ENCODE results near the gene SCNN1G. TPM values are rescaled to one million over a fixed set of nuclear protein-coding genes. Genes with fewer than 3 reads are reported as not detected.
"Not testable (repeated sequence)": the region's sequence is repeated elsewhere in the genome, so short reads cannot be mapped to it uniquely, and the experiment has no call there.

Gene SCNN1G
- total RNA-seq, 1 experiment from 2014 or later, result not detected

DNA sequence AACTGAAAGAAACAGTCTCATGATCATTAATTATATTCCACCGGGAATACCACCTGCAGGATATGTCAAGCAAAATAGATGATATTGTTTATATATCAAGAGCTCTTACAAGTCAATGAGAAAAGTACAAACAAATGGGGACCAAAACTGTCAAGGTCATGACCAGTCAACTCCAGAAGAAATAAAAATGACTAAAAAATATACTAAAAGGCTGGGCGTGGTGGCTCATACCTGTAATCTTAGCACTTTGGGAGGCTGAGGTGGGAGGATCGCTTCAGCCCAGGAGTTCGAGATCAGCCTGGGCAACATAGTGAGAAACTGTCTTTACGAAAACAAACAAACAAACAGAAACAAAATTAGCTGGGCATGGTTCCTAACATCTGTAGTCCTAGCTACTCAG lies 69.8 kb downstream of the SCNN1G start:
- Histone ChIP-seq H3K4me3 (replicated peaks in 1 of 2; ENCODE audit: low read depth in 1 of 2, low read length in 2 of 2) (no peak overlapping the region), H3K36me3 (ENCODE audit: control insufficient read depth in 1 of 2, insufficient read depth in 2 of 2, low read length in 2 of 2) (no peaks in the 10 kb centered on the region; a peak in 1 of 4 replicates), H3K79me2 (ENCODE audit: insufficient read depth, low read length) (no peaks in the 10 kb centered on the region), H3K9ac (ENCODE audit: low read length) (no peak overlapping the region), H2AFZ (ENCODE audit: low read depth, low read length, poor library complexity, severe bottlenecking) (no peak overlapping the region), H3K4me1 (ENCODE audit: control insufficient read depth in 1 of 2, insufficient read depth in 2 of 2, low read length in 2 of 2) (no peaks in the 10 kb centered on the region), H4K20me1 (ENCODE audit: insufficient read depth) (no peaks in the 10 kb centered on the region), H3K27me3 (ENCODE audit: insufficient read depth, low read length) (peaks cover 6% of the 10 kb centered on the region; the same call in 1 of the 2 replicates), H3K4me2 (ENCODE audit: low read length) (no peak overlapping the region), H3K9me3 (ENCODE audit: control insufficient read depth in 1 of 2, insufficient read depth in 1 of 2, low read depth in 1 of 2, low read length in 2 of 2) (no peaks in the 10 kb centered on the region), H3K9me2 (ENCODE audit: insufficient read depth) (no peaks in the 10 kb centered on the region), H3K27ac (ENCODE audit: low read depth, low read length) (no peak overlapping the region)
- intact Hi-C loops (cut with micrococcal nuclease), result no loop called here
- RAD21 ChIA-PET (ENCODE audit: low non-redundant PET in 1 of 2, low total read pairs in 2 of 2, uncharacterized antibody in 2 of 2, unreplicated experiment in 2 of 2), result no interaction called here
- CTCF ChIA-PET, result no interaction called here
- ATAC-seq (no peak), DNase-seq (ENCODE audit: low read depth, low spot score) (no peak)
- BruUV-seq (replicated peaks), result no TSS peak
- TF ChIP-seq CBX3 (IDR thresholded peaks at IDR 0.05; ENCODE audit: low read depth) (no peak), EGR1 (IDR thresholded peaks at IDR 0.05; ENCODE audit: low read depth) (no peak), FOSL1 (IDR thresholded peaks at IDR 0.05; ENCODE audit: low read depth) (no peak), JUND (IDR thresholded peaks at IDR 0.05) (no peak)
- TF ChIP-seq, protein P1, sequence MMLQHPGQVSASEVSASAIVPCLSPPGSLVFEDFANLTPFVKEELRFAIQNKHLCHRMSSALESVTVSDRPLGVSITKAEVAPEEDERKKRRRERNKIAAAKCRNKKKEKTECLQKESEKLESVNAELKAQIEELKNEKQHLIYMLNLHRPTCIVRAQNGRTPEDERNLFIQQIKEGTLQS (IDR thresholded peaks at IDR 0.05), result no peak
- POLR2A ChIA-PET, result no interaction called here

GRCh38 chr16:23253650-23254049 lies 71.1 kb downstream of the SCNN1G start:
- H3K9me2 ChIP-seq (ENCODE audit: insufficient read depth); H2AFZ ChIP-seq (ENCODE audit: low read depth, low read length, poor library complexity, severe bottlenecking); H3K4me1 ChIP-seq (ENCODE audit: control insufficient read depth in 1 of 2, insufficient read depth in 2 of 2, low read length in 2 of 2); H3K27ac ChIP-seq (ENCODE audit: low read depth, low read length); H3K27me3 ChIP-seq (ENCODE audit: insufficient read depth, low read length); RAD21 ChIA-PET (ENCODE audit: low non-redundant PET in 1 of 2, low total read pairs in 2 of 2, uncharacterized antibody in 2 of 2, unreplicated experiment in 2 of 2); H3K36me3 ChIP-seq (ENCODE audit: control insufficient read depth in 1 of 2, insufficient read depth in 2 of 2, low read length in 2 of 2); H3K4me3 ChIP-seq (replicated peaks in 1 of 2; ENCODE audit: low read depth in 1 of 2, low read length in 2 of 2); CTCF ChIA-PET; POLR2A ChIA-PET; ATAC-seq; H3K9ac ChIP-seq (ENCODE audit: low read length); H3K79me2 ChIP-seq (ENCODE audit: insufficient read depth, low read length); DNase-seq (ENCODE audit: low read depth, low spot score); H3K9me3 ChIP-seq (ENCODE audit: control insufficient read depth in 1 of 2, insufficient read depth in 1 of 2, low read depth in 1 of 2, low read length in 2 of 2); intact Hi-C loops (cut with micrococcal nuclease); BruUV-seq (replicated peaks); H3K4me2 ChIP-seq (ENCODE audit: low read length); H4K20me1 ChIP-seq (ENCODE audit: insufficient read depth): not testable (repeated sequence)

All from HCT116 (cell line).